ENCODE data around the gene CIAPIN1. TPM values are rescaled to one million over a fixed set of nuclear protein-coding genes. Genes with fewer than 3 reads are reported as not detected.

CIAPIN1 gene
- total RNA-seq: 66.4 and 68.6 TPM in 2 replicates

GRCh38 chr16:57447186-57447962 lies at the start of gene CIAPIN1, which contains the start of gene COQ9:
Gene CIAPIN1, minus strand, starts transcription at chr16:57447385. Its CDS starts 6,457 bp downstream, at chr16:57440928.
Gene COQ9, plus strand, starts transcription at chr16:57447479. Its CDS starts 27 bp downstream, at chr16:57447506.
- DNase-seq (ENCODE audit: low read depth in 2 of 2): peak; percentile 90 to 95

GRCh38 chr16:57493767-57494166 lies 46.6 kb upstream of the CIAPIN1 start:
- DNase-seq (ENCODE audit: low read depth in 2 of 2): no peak

- DNase-seq (ENCODE audit: low read depth in 2 of 2): no peak
Measured at GRCh38 chr16:57489229-57489628, 42.0 kb upstream of the CIAPIN1 start.

GRCh38 chr16:57486858-57487834 lies 40.0 kb upstream of the CIAPIN1 start:
- DNase-seq (ENCODE audit: low read depth in 2 of 2): no peak

- peak in 1 of 2 donors; percentile 73 for DNase-seq (ENCODE audit: low read depth in 2 of 2)
Measured at GRCh38 chr16:57485916-57486857, 39.0 kb upstream of the CIAPIN1 start, which contains the start of gene DOK4. Gene DOK4, minus strand, starts transcription at chr16:57486493. Its CDS starts 6,986 bp downstream, at chr16:57479507.

- no peak for DNase-seq (ENCODE audit: low read depth in 2 of 2)
Measured at GRCh38 chr16:57485091-57485915, 38.1 kb upstream of the CIAPIN1 start.

GRCh38 chr16:57484515-57485005 lies 37.4 kb upstream of the CIAPIN1 start:
- DNase-seq (ENCODE audit: low read depth in 2 of 2): no peak

GRCh38 chr16:57483725-57484514 lies 36.7 kb upstream of the CIAPIN1 start:
- no peak for DNase-seq (ENCODE audit: low read depth in 2 of 2)

- DNase-seq (ENCODE audit: low read depth in 2 of 2): no peak
Measured at GRCh38 chr16:57482845-57483545, 35.8 kb upstream of the CIAPIN1 start.

GRCh38 chr16:57481421-57481820 lies 34.2 kb upstream of the CIAPIN1 start:
- no peak for DNase-seq (ENCODE audit: low read depth in 2 of 2)

GRCh38 chr16:57480754-57481230 lies 33.6 kb upstream of the CIAPIN1 start:
- DNase-seq (ENCODE audit: low read depth in 2 of 2): no peak

GRCh38 chr16:57479976-57480753 lies 33.0 kb upstream of the CIAPIN1 start:
- no peak for DNase-seq (ENCODE audit: low read depth in 2 of 2)

- peak in 1 of 2 donors; percentile 43 for DNase-seq (ENCODE audit: low read depth in 2 of 2)
Measured at GRCh38 chr16:57479205-57479975, 32.2 kb upstream of the CIAPIN1 start.

GRCh38 chr16:57478396-57479204 lies 31.4 kb upstream of the CIAPIN1 start:
- DNase-seq (ENCODE audit: low read depth in 2 of 2): no peak

GRCh38 chr16:57477531-57478202 lies 30.5 kb upstream of the CIAPIN1 start:
- DNase-seq (ENCODE audit: low read depth in 2 of 2): no peak
